GM12878 (cell line): ENCODE results near the gene ARID5B. TPM values are rescaled to one million over a fixed set of nuclear protein-coding genes. Genes with fewer than 3 reads are reported as not detected.

ENCODE experiments used
- ATAC-seq: fragments of 200-7000 bp; cut with Tn5 transposase; 3 replicates; pipeline ENCODE4 v1.9.1; 2020; ENCODE audit warnings: mild to moderate bottlenecking, moderate library complexity
- BruUV-seq: library from RNA; stranded (reverse); fragments of 400-500 nt; replicated peaks from 2 replicates; lab custom pipeline; 2021; lab: Mats Ljungman, UMichigan
- CTCF ChIA-PET: fragments of 300-600 bp; sonication (Branson Sonifier 250); formaldehyde crosslinking; extraction: SDS; loops from one replicate; lab custom pipeline; 2021; ENCODE audit warnings: inconsistent platforms; lab: Yijun Ruan, JAX
- POLR2A ChIA-PET: fragments of 350-600 bp; formaldehyde crosslinking; extraction: SDS; loops from one replicate; lab custom pipeline; 2021; ENCODE audit warnings: inconsistent platforms; lab: Charles Lee
- RAD21 ChIA-PET: fragments of 300-600 bp; sonication (Branson Sonifier 250); formaldehyde crosslinking; loops from one replicate; lab custom pipeline; 2023; ENCODE audit warnings: antibody characterized with exemption; ENCODE audit not compliant: unreplicated experiment; lab: Charles Lee
- SMC1A ChIA-PET: fragments of 300-600 bp; sonication (Branson Sonifier 250); formaldehyde crosslinking; loops from one replicate; lab custom pipeline; 2023; ENCODE audit not compliant: unreplicated experiment, uncharacterized antibody; lab: Charles Lee
- DNase-seq: peaks from one replicate; pipeline ENCODE4 v3.0.0-alpha.2; 2011; ENCODE audit warnings: low read depth, low spot score
- FAIRE-seq: peaks from 3 replicates; lab custom pipeline; 2011; peaks lifted over from hg19 to GRCh38; lab: Jason Lieb, UNC
- H2AFZ ChIP-seq: 2 replicates; pipeline ENCODE4 v1.6.0; 2011; ENCODE audit warnings: low read depth, low read length, control low read depth; ENCODE audit not compliant: control insufficient read depth
- H3K27ac ChIP-seq: 2 replicates; pipeline ENCODE4 v1.5.1; 2011; ENCODE audit warnings: control low read depth; ENCODE audit not compliant: control insufficient read depth, insufficient read depth
- H3K27me3 ChIP-seq, 2 experiments: replicated peaks in 1 of 2; 2 replicates each; pipeline versions ENCODE4 v1.6.0 to v1.6.1; 2011; ENCODE audit warnings: low read length in 1 of 2; ENCODE audit not compliant: control insufficient read depth in 2 of 2, insufficient read depth in 2 of 2
- H3K36me3 ChIP-seq, 2 experiments: 2 replicates each; pipeline ENCODE4 v1.5.1; 2011; ENCODE audit warnings: low read length in 1 of 2; ENCODE audit not compliant: control insufficient read depth in 2 of 2, insufficient read depth in 2 of 2
- H3K4me1 ChIP-seq: 2 replicates; pipeline ENCODE4 v1.6.1; 2011; ENCODE audit warnings: mild to moderate bottlenecking, low read length, moderate library complexity, mixed read lengths; ENCODE audit not compliant: control insufficient read depth, insufficient read depth
- H3K4me2 ChIP-seq: 2 replicates; pipeline ENCODE4 v1.6.0; 2011; ENCODE audit warnings: control low read depth; ENCODE audit not compliant: control insufficient read depth, insufficient read depth
- H3K4me3 ChIP-seq: fragments of 200-600 bp; sonication (generic); 2 replicates; pipeline ENCODE4 v1.5.1; 2016
- H3K79me2 ChIP-seq: 2 replicates; pipeline ENCODE4 v1.6.0; 2011; ENCODE audit warnings: low read length; ENCODE audit not compliant: control insufficient read depth, insufficient read depth
- H3K9ac ChIP-seq: 2 replicates; pipeline ENCODE4 v1.8.0; 2011; ENCODE audit warnings: low read length, control low read depth, mixed read lengths; ENCODE audit not compliant: control insufficient read depth, insufficient read depth
- H3K9me3 ChIP-seq: replicated peaks from 3 replicates; pipeline ENCODE4 v1.5.1; 2011; ENCODE audit warnings: mild to moderate bottlenecking, low read length; ENCODE audit not compliant: control insufficient read depth, insufficient read depth
- H4K20me1 ChIP-seq: 2 replicates; pipeline ENCODE4 v1.6.0; 2011; ENCODE audit not compliant: control insufficient read depth, insufficient read depth
- BCL3 ChIP-seq: IDR thresholded peaks from 2 replicates; pipeline ENCODE4 v1.6.1; 2011; ENCODE audit warnings: borderline replicate concordance, low read depth, mild to moderate bottlenecking, moderate library complexity, low read length; ENCODE audit not compliant: insufficient read depth, poor library complexity, severe bottlenecking
- CEBPB ChIP-seq, 2 experiments: fragments of 150-350 bp in 1 of 2; IDR thresholded peaks; 2 replicates each; pipeline ENCODE4 v1.6.1; 2012 to 2014; ENCODE audit warnings: low read depth in 2 of 2, low read length in 2 of 2, borderline replicate concordance in 1 of 2, inconsistent platforms in 1 of 2
- CREB1 ChIP-seq: IDR thresholded peaks from 2 replicates; pipeline ENCODE4 v1.6.1; 2012; ENCODE audit warnings: low read depth, mild to moderate bottlenecking, inconsistent platforms
- CUX1 ChIP-seq: IDR thresholded peaks from 2 replicates; pipeline ENCODE4 v1.6.1; 2012; ENCODE audit warnings: improper control_type of control experiment, low read depth, low read length; ENCODE audit not compliant: insufficient replicate concordance
- MEF2A ChIP-seq: IDR thresholded peaks from 2 replicates; pipeline ENCODE4 v1.6.1; 2011; ENCODE audit warnings: low read depth, mild to moderate bottlenecking, low read length, moderate library complexity; ENCODE audit not compliant: insufficient read depth
- MXI1 ChIP-seq: fragments of 150-350 bp; IDR thresholded peaks from 2 replicates; pipeline ENCODE4 v1.6.1; 2011; ENCODE audit warnings: low read depth, mild to moderate bottlenecking, inconsistent platforms, low read length, improper control_type of control experiment
- PML ChIP-seq: IDR thresholded peaks from 2 replicates; pipeline ENCODE4 v1.6.1; 2012; ENCODE audit warnings: low read length, inconsistent platforms
- RAD21 ChIP-seq: IDR thresholded peaks from 2 replicates; pipeline ENCODE4 v1.6.1; 2011; ENCODE audit warnings: mild to moderate bottlenecking, low read depth, low read length, moderate library complexity; ENCODE audit not compliant: insufficient read depth
- STAT1 ChIP-seq: fragments of 450-650 bp; conservative IDR thresholded peaks from 2 replicates; pipeline ENCODE4 v1.6.1; 2014; ENCODE audit warnings: antibody characterized with exemption, mild to moderate bottlenecking
- SUPT20H ChIP-seq: IDR thresholded peaks from 2 replicates; pipeline ENCODE4 v1.6.1; 2011; ENCODE audit warnings: low read depth, mild to moderate bottlenecking, low read length, moderate library complexity, borderline replicate concordance; ENCODE audit not compliant: control insufficient read depth
- ZBTB11 ChIP-seq: fragments of 450-650 bp; formaldehyde crosslinking; IDR thresholded peaks from 2 replicates; pipeline ENCODE4 v1.5.0; 2022; ENCODE audit warnings: mild to moderate bottlenecking, missing genetic modification characterization
- WGBS: methylation state at CpG from one replicate; pipeline ENCODE4 v1.1.6; 2016; ENCODE audit warnings: low lambda C conversion rate; ENCODE audit not compliant: insufficient replicate concordance, insufficient coverage; ENCODE audit errors: missing lambda C conversion rate; 5-methylcytosine and 5-hydroxymethylcytosine counted together
- in situ Hi-C: fragments of 300-500 bp; cut with MboI; formaldehyde crosslinking; loops from 9 replicates; pipeline ENCODE4 v1.14.3; 2018; ENCODE audit warnings: mixed read lengths
- intact Hi-C: fragments of 100-400 bp; cut with micrococcal nuclease; formaldehyde crosslinking; loops from one replicate; pipeline ENCODE4 v1.14.2; 2022; ENCODE audit not compliant: unreplicated experiment
- polyA plus RNA-seq, 11 experiments: library from polyadenylated mRNA; depleted of rRNA in 4 of 11; unstranded in 6 of 11; stranded (reverse) in 5 of 11; fragments of >200 nt; fragmentation: Nextera tagmentation in 4 of 11; fragmentation: Illumina TruSeq in 1 of 11; extraction: Ambion mirVana in 4 of 11; extraction: Trizol in 1 of 11; gene quantifications; 1 replicate in 1 of 11; 2 replicates in 10 of 11; pipeline versions ENCODE4 v1.2.1 to v1.2.3, GENCODE V29; 2011 to 2016; ENCODE audit warnings: inconsistent platforms in 2 of 11, missing spikeins in 2 of 11, low read depth in 1 of 11
- total RNA-seq, 4 experiments: library from RNA; depleted of rRNA in 3 of 4; stranded (reverse); fragments of >200 nt in 3 of 4; fragmentation: Illumina TruSeq in 1 of 4; extraction: Trizol in 1 of 4; gene quantifications; 2 replicates each; pipeline versions ENCODE4 v1.2.1 to v1.2.3, GENCODE V29; 2013 to 2021

Gene ARID5B
- total and polyA plus RNA-seq, 10 of the 15 experiments (the other 5 are each of a cell fraction or from before 2014, with no cell fraction given) = 2.7 to 8.5 (median 6.1) TPM

- H3K36me3 ChIP-seq = peaks cover 0 to 11% of the 10 kb centered on the region in 2 experiments
- H3K4me1 ChIP-seq = peaks cover 28% of the 10 kb centered on the region
- FAIRE-seq = no peak
- intact Hi-C loops = no loop called here
- no peaks in the 10 kb centered on the region for H4K20me1 ChIP-seq
- no peak overlapping the region for H3K9ac ChIP-seq
- H3K27me3 ChIP-seq = no peaks in the 10 kb centered on the region
- RAD21 ChIA-PET = interaction anchor here (1.4 kb wide), 1 partner anchor 189 kb away, joined by 3 read pairs; no protein-coding TSS in a partner anchor
- H3K4me3 ChIP-seq = no peak overlapping the region
- CTCF ChIA-PET = interaction anchor here (0.8 to 1.4 kb wide), 2 partner anchors 10 to 189 kb away, joined by 3 to 4 read pairs; no protein-coding TSS in a partner anchor
- in situ Hi-C loops = no loop called here
- no peak overlapping the region for H3K27ac ChIP-seq
- WGBS = 28% methylated on average over 2 of the region's 2 CpGs
- no peaks in the 10 kb centered on the region; the same call in 1 of the 3 replicates for H3K9me3 ChIP-seq
- no peak overlapping the region for H2AFZ ChIP-seq
- POLR2A ChIA-PET = no interaction called here
- no peak for DNase-seq
- ATAC-seq = no peak
- H3K79me2 ChIP-seq = peaks cover 42% of the 10 kb centered on the region
- no peak overlapping the region for H3K4me2 ChIP-seq
- no TSS peak for BruUV-seq
- SMC1A ChIA-PET = interaction anchor here (0.5 kb wide), 1 partner anchor 423 kb away, joined by 3 read pairs; no protein-coding TSS in a partner anchor
- TF ChIP-seq ZBTB11 (CRISPR knock-in tag) (no peak), PML (no peak), SUPT20H (no peak), BCL3 (no peak), CEBPB (IDR thresholded peaks at IDR 0.05; ENCODE audit: borderline replicate concordance in 1 of 2, low read depth in 2 of 2, low read length in 2 of 2) (no peak), CUX1 (no peak), RAD21 (no peak), STAT1 (no peak), MXI1 (no peak), MEF2A (no peak), CREB1 (no peak)
Observed at GRCh38 chr10:62056219-62056618, 154.7 kb downstream of the ARID5B start.
